GM23338 (cell line): ENCODE data around the gene NKAIN2. TPM values are rescaled to one million over a fixed set of nuclear protein-coding genes. Genes with fewer than 3 reads are reported as not detected.

ENCODE experiments used
- ATAC-seq: fragments of 200-7000 bp; cut with Tn5 transposase; 3 replicates; pipeline ENCODE4 v1.9.1; 2020
- DNase-seq: peaks from one replicate; pipeline ENCODE4 v3.0.0-alpha.2; 2015; ENCODE audit warnings: low spot score
- H2AFZ ChIP-seq: fragments of 200-600 bp; sonication (generic); 2 replicates; pipeline ENCODE4 v1.8.0; 2016; ENCODE audit warnings: antibody characterized with exemption, mild to moderate bottlenecking, moderate library complexity
- H3F3A ChIP-seq: fragments of 200-600 bp; sonication (generic); replicated peaks from 2 replicates; pipeline ENCODE4 v1.8.0; 2017; ENCODE audit warnings: antibody characterized with exemption, mixed run types, low read depth
- H3K27ac ChIP-seq: fragments of 200-600 bp; sonication (generic); 2 replicates; pipeline ENCODE4 v1.6.1; 2016; ENCODE audit warnings: low read depth
- H3K27me3 ChIP-seq: fragments of 200-600 bp; sonication (generic); 2 replicates; pipeline ENCODE4 v1.8.0; 2016; ENCODE audit warnings: mild to moderate bottlenecking, mixed run types, moderate library complexity; ENCODE audit not compliant: insufficient read depth
- H3K36me3 ChIP-seq: fragments of 200-600 bp; sonication (generic); 2 replicates; pipeline ENCODE4 v1.8.0; 2016; ENCODE audit warnings: mild to moderate bottlenecking; ENCODE audit not compliant: insufficient read depth
- H3K4me1 ChIP-seq: fragments of 200-600 bp; sonication (generic); 2 replicates; pipeline ENCODE4 v1.8.0; 2016; ENCODE audit warnings: mild to moderate bottlenecking, moderate library complexity; ENCODE audit not compliant: insufficient read depth
- H3K4me2 ChIP-seq: fragments of 200-600 bp; sonication (generic); 2 replicates; pipeline ENCODE4 v1.7.1; 2017; ENCODE audit warnings: mixed run types
- H3K4me3 ChIP-seq: fragments of 200-600 bp; sonication (generic); 2 replicates; pipeline ENCODE4 v1.6.1; 2016; ENCODE audit warnings: mixed run types
- H3K79me2 ChIP-seq: fragments of 200-600 bp; sonication (generic); replicated peaks from 2 replicates; pipeline ENCODE4 v1.8.0; 2017; ENCODE audit warnings: mild to moderate bottlenecking; ENCODE audit not compliant: insufficient read depth
- H3K9me2 ChIP-seq: fragments of 200-600 bp; sonication (generic); 2 replicates; pipeline ENCODE4 v1.8.0; 2017; ENCODE audit not compliant: insufficient read depth
- H4K20me1 ChIP-seq: fragments of 200-600 bp; sonication (generic); replicated peaks from 2 replicates; pipeline ENCODE4 v1.8.0; 2017; ENCODE audit warnings: mild to moderate bottlenecking; ENCODE audit not compliant: insufficient read depth
- H3K27ac Mint-ChIP-seq: 2 replicates; pipeline ENCODE4 v1.8.0; 2020; ENCODE audit warnings: inconsistent platforms, mild to moderate bottlenecking, moderate library complexity, mixed read lengths
- H3K27me3 Mint-ChIP-seq: 3 replicates; pipeline ENCODE4 v1.8.0; 2022; ENCODE audit warnings: low read depth, mild to moderate bottlenecking, moderate library complexity, mixed read lengths, inconsistent platforms; ENCODE audit not compliant: insufficient read depth, poor library complexity
- H3K36me3 Mint-ChIP-seq: 3 replicates; pipeline ENCODE4 v1.8.0; 2021; ENCODE audit warnings: low read depth, mild to moderate bottlenecking, inconsistent platforms, moderate library complexity, mixed read lengths
- H3K4me1 Mint-ChIP-seq: 3 replicates; pipeline ENCODE4 v1.8.0; 2020; ENCODE audit warnings: mild to moderate bottlenecking, inconsistent platforms, mixed read lengths
- H3K4me3 Mint-ChIP-seq: 3 replicates; pipeline ENCODE4 v1.8.0; 2021; ENCODE audit warnings: moderate library complexity, mild to moderate bottlenecking, inconsistent platforms, mixed read lengths
- H3K9me3 Mint-ChIP-seq: 3 replicates; pipeline ENCODE4 v1.8.0; 2020; ENCODE audit warnings: moderate library complexity, mild to moderate bottlenecking, inconsistent platforms, mixed read lengths
- CREB1 ChIP-seq: fragments of 250-450 bp; sonication (Bioruptor Pico); IDR thresholded peaks from 2 replicates; pipeline ENCODE4 v1.5.0; 2020; ENCODE audit warnings: low read depth, mild to moderate bottlenecking, moderate library complexity
- EZH2 ChIP-seq: fragments of 200-600 bp; sonication (generic); IDR thresholded peaks from one replicate; pipeline ENCODE4 v1.8.0; 2017; ENCODE audit warnings: antibody characterized with exemption, mild to moderate bottlenecking, low read depth; ENCODE audit not compliant: unreplicated experiment
- EZH2phosphoT487 ChIP-seq: fragments of 200-600 bp; sonication (generic); IDR thresholded peaks from one replicate; pipeline ENCODE4 v1.8.1; 2018; ENCODE audit warnings: antibody characterized with exemption; ENCODE audit not compliant: unreplicated experiment
- JUNB ChIP-seq: IDR thresholded peaks from one replicate; pipeline ENCODE4 v1.6.1; 2016; ENCODE audit warnings: antibody characterized with exemption; ENCODE audit not compliant: unreplicated experiment
- NANOG ChIP-seq: IDR thresholded peaks from 2 replicates; pipeline ENCODE4 v1.6.1; 2016; ENCODE audit warnings: antibody characterized with exemption, borderline replicate concordance
- POLR2AphosphoS5 ChIP-seq: IDR thresholded peaks from 2 replicates; pipeline ENCODE4 v1.6.1; 2016; ENCODE audit warnings: antibody characterized with exemption, low read depth
- STAT1 ChIP-seq: IDR thresholded peaks from one replicate; pipeline ENCODE4 v1.6.1; 2016; ENCODE audit warnings: antibody characterized with exemption; ENCODE audit not compliant: unreplicated experiment
- ZNF114 ChIP-seq: fragments of 250-450 bp; sonication (Bioruptor Pico); IDR thresholded peaks from 2 replicates; pipeline ENCODE4 v1.5.0; 2020; ENCODE audit warnings: mild to moderate bottlenecking, moderate library complexity
- ZNF331 ChIP-seq: fragments of 250-450 bp; sonication (Bioruptor Pico); IDR thresholded peaks from 2 replicates; pipeline ENCODE4 v1.5.0; 2020; ENCODE audit warnings: low read depth, mild to moderate bottlenecking, moderate library complexity
- polyA plus RNA-seq: library from polyadenylated mRNA; unstranded; fragments of >200 nt; fragmentation: Nextera tagmentation; extraction: Ambion mirVana; gene quantifications from 2 replicates; pipeline ENCODE4 v1.2.1, GENCODE V29; 2016
- total RNA-seq: library from RNA; depleted of rRNA; stranded (reverse); fragments of >200 nt; shearing (Covaris generic); gene quantifications from 2 replicates; pipeline ENCODE4 v1.2.3, GENCODE V29; 2014
- TF ChIP-seq, protein P1 (sequence below), 2 experiments: fragments of 200-600 bp in 1 of 2; sonication (generic) in 1 of 2; conservative IDR thresholded peaks; 2 replicates each; pipeline versions ENCODE4 v1.5.1 to v1.6.1; 2016 to 2017; ENCODE audit warnings: antibody characterized with exemption in 2 of 2, low read depth in 2 of 2, mild to moderate bottlenecking in 2 of 2, moderate library complexity in 1 of 2
- TF ChIP-seq, protein P2 (sequence below): IDR thresholded peaks from one replicate; pipeline ENCODE4 v1.6.1; 2018; ENCODE audit warnings: antibody characterized with exemption; ENCODE audit not compliant: unreplicated experiment
- TF ChIP-seq, protein P3 (sequence below): IDR thresholded peaks from 2 replicates; pipeline ENCODE4 v1.6.1; 2016; ENCODE audit warnings: antibody characterized with exemption
- TF ChIP-seq, protein P4 (sequence below): fragments of 250-450 bp; sonication (Bioruptor Pico); IDR thresholded peaks from 2 replicates; pipeline ENCODE4 v1.5.0; 2020; ENCODE audit warnings: mild to moderate bottlenecking, moderate library complexity

The NKAIN2 gene
- total and polyA plus RNA-seq, 2 experiments from 2014 or later: 0.39 to 1.1 TPM

DNA sequence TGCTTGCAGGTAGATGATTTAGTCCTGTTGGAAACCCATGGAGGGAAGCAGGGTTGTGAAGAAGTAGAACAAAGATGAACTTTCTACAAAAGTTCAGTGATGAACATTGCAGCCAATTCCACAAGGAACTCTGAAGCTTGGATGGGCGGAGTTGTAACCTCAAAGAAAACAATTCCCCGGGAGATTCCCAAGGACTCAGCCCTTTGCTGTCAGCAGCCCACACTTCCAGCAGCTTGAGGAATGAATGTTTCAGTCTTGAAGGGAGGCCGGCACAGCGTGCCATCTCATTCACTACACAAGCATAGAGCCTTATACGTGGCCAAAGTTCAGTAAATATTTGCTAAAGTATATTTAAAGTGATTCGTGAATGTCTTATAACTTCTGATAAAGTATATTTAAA is 269.4 kb downstream of the NKAIN2 start:
- peak; percentile 79 for ATAC-seq
- H3K27me3 Mint-ChIP-seq: no peaks in the 10 kb centered on the region
- H3K27me3 ChIP-seq: no peaks in the 10 kb centered on the region
- H3K4me1 Mint-ChIP-seq: peaks cover 17% of the 10 kb centered on the region
- H3K27ac ChIP-seq: no peak overlapping the region
- no peak overlapping the region for H3K27ac Mint-ChIP-seq
- DNase-seq: peak; percentile 34
- H3K4me2 ChIP-seq: no peak overlapping the region
- peaks cover 12% of the 10 kb centered on the region; the same call in 1 of the 2 replicates for H3K4me1 ChIP-seq
- no peaks in the 10 kb centered on the region for H3K9me3 Mint-ChIP-seq
- H3K9me2 ChIP-seq: no peaks in the 10 kb centered on the region
- H3F3A ChIP-seq: no peaks in the 10 kb centered on the region
- no peak overlapping the region for H3K4me3 ChIP-seq
- TF ChIP-seq, protein P1, sequence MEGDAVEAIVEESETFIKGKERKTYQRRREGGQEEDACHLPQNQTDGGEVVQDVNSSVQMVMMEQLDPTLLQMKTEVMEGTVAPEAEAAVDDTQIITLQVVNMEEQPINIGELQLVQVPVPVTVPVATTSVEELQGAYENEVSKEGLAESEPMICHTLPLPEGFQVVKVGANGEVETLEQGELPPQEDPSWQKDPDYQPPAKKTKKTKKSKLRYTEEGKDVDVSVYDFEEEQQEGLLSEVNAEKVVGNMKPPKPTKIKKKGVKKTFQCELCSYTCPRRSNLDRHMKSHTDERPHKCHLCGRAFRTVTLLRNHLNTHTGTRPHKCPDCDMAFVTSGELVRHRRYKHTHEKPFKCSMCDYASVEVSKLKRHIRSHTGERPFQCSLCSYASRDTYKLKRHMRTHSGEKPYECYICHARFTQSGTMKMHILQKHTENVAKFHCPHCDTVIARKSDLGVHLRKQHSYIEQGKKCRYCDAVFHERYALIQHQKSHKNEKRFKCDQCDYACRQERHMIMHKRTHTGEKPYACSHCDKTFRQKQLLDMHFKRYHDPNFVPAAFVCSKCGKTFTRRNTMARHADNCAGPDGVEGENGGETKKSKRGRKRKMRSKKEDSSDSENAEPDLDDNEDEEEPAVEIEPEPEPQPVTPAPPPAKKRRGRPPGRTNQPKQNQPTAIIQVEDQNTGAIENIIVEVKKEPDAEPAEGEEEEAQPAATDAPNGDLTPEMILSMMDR (conservative IDR thresholded peaks at IDR 0.05; ENCODE audit: low read depth in 2 of 2): no peak
- TF ChIP-seq JUNB (no peak), POLR2AphosphoS5 (no peak), CREB1 (CRISPR knock-in tag) (no peak), STAT1 (no peak), NANOG (no peak), EZH2phosphoT487 (no peak), ZNF331 (CRISPR knock-in tag) (no peak), EZH2 (no peak), ZNF114 (CRISPR knock-in tag) (no peak)
- TF ChIP-seq, protein P2, sequence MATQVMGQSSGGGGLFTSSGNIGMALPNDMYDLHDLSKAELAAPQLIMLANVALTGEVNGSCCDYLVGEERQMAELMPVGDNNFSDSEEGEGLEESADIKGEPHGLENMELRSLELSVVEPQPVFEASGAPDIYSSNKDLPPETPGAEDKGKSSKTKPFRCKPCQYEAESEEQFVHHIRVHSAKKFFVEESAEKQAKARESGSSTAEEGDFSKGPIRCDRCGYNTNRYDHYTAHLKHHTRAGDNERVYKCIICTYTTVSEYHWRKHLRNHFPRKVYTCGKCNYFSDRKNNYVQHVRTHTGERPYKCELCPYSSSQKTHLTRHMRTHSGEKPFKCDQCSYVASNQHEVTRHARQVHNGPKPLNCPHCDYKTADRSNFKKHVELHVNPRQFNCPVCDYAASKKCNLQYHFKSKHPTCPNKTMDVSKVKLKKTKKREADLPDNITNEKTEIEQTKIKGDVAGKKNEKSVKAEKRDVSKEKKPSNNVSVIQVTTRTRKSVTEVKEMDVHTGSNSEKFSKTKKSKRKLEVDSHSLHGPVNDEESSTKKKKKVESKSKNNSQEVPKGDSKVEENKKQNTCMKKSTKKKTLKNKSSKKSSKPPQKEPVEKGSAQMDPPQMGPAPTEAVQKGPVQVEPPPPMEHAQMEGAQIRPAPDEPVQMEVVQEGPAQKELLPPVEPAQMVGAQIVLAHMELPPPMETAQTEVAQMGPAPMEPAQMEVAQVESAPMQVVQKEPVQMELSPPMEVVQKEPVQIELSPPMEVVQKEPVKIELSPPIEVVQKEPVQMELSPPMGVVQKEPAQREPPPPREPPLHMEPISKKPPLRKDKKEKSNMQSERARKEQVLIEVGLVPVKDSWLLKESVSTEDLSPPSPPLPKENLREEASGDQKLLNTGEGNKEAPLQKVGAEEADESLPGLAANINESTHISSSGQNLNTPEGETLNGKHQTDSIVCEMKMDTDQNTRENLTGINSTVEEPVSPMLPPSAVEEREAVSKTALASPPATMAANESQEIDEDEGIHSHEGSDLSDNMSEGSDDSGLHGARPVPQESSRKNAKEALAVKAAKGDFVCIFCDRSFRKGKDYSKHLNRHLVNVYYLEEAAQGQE: no peak
- TF ChIP-seq, protein P3, sequence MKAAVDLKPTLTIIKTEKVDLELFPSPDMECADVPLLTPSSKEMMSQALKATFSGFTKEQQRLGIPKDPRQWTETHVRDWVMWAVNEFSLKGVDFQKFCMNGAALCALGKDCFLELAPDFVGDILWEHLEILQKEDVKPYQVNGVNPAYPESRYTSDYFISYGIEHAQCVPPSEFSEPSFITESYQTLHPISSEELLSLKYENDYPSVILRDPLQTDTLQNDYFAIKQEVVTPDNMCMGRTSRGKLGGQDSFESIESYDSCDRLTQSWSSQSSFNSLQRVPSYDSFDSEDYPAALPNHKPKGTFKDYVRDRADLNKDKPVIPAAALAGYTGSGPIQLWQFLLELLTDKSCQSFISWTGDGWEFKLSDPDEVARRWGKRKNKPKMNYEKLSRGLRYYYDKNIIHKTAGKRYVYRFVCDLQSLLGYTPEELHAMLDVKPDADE: no peak
- TF ChIP-seq, protein P4, sequence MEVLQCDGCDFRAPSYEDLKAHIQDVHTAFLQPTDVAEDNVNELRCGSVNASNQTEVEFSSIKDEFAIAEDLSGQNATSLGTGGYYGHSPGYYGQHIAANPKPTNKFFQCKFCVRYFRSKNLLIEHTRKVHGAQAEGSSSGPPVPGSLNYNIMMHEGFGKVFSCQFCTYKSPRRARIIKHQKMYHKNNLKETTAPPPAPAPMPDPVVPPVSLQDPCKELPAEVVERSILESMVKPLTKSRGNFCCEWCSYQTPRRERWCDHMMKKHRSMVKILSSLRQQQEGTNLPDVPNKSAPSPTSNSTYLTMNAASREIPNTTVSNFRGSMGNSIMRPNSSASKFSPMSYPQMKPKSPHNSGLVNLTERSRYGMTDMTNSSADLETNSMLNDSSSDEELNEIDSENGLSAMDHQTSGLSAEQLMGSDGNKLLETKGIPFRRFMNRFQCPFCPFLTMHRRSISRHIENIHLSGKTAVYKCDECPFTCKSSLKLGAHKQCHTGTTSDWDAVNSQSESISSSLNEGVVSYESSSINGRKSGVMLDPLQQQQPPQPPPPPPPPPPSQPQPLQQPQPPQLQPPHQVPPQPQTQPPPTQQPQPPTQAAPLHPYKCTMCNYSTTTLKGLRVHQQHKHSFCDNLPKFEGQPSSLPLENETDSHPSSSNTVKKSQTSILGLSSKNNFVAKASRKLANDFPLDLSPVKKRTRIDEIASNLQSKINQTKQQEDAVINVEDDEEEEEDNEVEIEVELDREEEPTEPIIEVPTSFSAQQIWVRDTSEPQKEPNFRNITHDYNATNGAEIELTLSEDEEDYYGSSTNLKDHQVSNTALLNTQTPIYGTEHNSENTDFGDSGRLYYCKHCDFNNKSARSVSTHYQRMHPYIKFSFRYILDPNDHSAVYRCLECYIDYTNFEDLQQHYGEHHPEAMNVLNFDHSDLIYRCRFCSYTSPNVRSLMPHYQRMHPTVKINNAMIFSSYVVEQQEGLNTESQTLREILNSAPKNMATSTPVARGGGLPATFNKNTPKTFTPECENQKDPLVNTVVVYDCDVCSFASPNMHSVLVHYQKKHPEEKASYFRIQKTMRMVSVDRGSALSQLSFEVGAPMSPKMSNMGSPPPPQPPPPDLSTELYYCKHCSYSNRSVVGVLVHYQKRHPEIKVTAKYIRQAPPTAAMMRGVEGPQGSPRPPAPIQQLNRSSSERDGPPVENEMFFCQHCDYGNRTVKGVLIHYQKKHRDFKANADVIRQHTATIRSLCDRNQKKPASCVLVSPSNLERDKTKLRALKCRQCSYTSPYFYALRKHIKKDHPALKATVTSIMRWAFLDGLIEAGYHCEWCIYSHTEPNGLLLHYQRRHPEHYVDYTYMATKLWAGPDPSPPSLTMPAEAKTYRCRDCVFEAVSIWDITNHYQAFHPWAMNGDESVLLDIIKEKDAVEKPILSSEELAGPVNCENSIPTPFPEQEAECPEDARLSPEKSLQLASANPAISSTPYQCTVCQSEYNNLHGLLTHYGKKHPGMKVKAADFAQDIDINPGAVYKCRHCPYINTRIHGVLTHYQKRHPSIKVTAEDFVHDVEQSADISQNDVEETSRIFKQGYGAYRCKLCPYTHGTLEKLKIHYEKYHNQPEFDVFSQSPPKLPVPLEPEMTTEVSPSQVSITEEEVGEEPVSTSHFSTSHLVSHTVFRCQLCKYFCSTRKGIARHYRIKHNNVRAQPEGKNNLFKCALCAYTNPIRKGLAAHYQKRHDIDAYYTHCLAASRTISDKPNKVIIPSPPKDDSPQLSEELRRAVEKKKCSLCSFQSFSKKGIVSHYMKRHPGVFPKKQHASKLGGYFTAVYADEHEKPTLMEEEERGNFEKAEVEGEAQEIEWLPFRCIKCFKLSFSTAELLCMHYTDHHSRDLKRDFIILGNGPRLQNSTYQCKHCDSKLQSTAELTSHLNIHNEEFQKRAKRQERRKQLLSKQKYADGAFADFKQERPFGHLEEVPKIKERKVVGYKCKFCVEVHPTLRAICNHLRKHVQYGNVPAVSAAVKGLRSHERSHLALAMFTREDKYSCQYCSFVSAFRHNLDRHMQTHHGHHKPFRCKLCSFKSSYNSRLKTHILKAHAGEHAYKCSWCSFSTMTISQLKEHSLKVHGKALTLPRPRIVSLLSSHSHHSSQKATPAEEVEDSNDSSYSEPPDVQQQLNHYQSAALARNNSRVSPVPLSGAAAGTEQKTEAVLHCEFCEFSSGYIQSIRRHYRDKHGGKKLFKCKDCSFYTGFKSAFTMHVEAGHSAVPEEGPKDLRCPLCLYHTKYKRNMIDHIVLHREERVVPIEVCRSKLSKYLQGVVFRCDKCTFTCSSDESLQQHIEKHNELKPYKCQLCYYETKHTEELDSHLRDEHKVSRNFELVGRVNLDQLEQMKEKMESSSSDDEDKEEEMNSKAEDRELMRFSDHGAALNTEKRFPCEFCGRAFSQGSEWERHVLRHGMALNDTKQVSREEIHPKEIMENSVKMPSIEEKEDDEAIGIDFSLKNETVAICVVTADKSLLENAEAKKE (CRISPR knock-in tag): no peak
- H2AFZ ChIP-seq: peak overlapping the region; percentile 6; the same call in 1 of the 2 replicates
- no peak overlapping the region for H3K4me3 Mint-ChIP-seq
- no peaks in the 10 kb centered on the region for H3K79me2 ChIP-seq
- no peaks in the 10 kb centered on the region for H3K36me3 ChIP-seq
- no peaks in the 10 kb centered on the region for H4K20me1 ChIP-seq
- no peaks in the 10 kb centered on the region for H3K36me3 Mint-ChIP-seq
